HG03565 (cell line): Measurements from ENCODE around the gene SLC7A9.

Source experiments
- ATAC-seq: cut with Tn5 transposase; IDR thresholded peaks from one replicate; pipeline ENCODE4 v1.9.1; 2021; ENCODE audit warnings: mild to moderate bottlenecking, moderate library complexity; ENCODE audit not compliant: unreplicated experiment

SLC7A9 gene

GRCh38 chr19:32869369-32869965 is at the start of gene SLC7A9:
Gene SLC7A9 (minus strand): TSS chr19:32869767. CDS start chr19:32868534, 1,233 bp downstream.
- no peak for ATAC-seq

GRCh38 chr19:32919365-32919764 is 49.8 kb upstream of the SLC7A9 start:
- ATAC-seq = no peak

- no peak for ATAC-seq
Measured at GRCh38 chr19:32917616-32917996, 48.0 kb upstream of the SLC7A9 start.

- no peak for ATAC-seq
Measured at GRCh38 chr19:32916969-32917615, 47.5 kb upstream of the SLC7A9 start.

GRCh38 chr19:32914879-32915660 is 45.5 kb upstream of the SLC7A9 start:
- no peak for ATAC-seq

GRCh38 chr19:32911467-32911866 is 41.9 kb upstream of the SLC7A9 start:
- no peak for ATAC-seq

GRCh38 chr19:32910874-32911273 is 41.3 kb upstream of the SLC7A9 start:
- ATAC-seq = no peak

GRCh38 chr19:32910094-32910493 is 40.5 kb upstream of the SLC7A9 start:
- no peak for ATAC-seq

- no peak for ATAC-seq
Measured at GRCh38 chr19:32909257-32909656, 39.7 kb upstream of the SLC7A9 start.

- ATAC-seq = no peak
Measured at GRCh38 chr19:32908641-32909190, 39.1 kb upstream of the SLC7A9 start.

- no peak for ATAC-seq
Measured at GRCh38 chr19:32902448-32902847, 32.9 kb upstream of the SLC7A9 start.

GRCh38 chr19:32901504-32902161 is 32.1 kb upstream of the SLC7A9 start:
- ATAC-seq = no peak

- no peak for ATAC-seq
Measured at GRCh38 chr19:32896516-32897214, 27.1 kb upstream of the SLC7A9 start.

- peak; percentile 91 for ATAC-seq
Measured at GRCh38 chr19:32895384-32895783, 25.8 kb upstream of the SLC7A9 start.

- no peak for ATAC-seq
Measured at GRCh38 chr19:32891609-32892008, 22.0 kb upstream of the SLC7A9 start.

GRCh38 chr19:32890841-32891240 is 21.3 kb upstream of the SLC7A9 start:
- ATAC-seq = no peak

GRCh38 chr19:32890326-32890725 is 20.8 kb upstream of the SLC7A9 start:
- ATAC-seq = no peak

- ATAC-seq = no peak
Measured at GRCh38 chr19:32889137-32889934, 19.8 kb upstream of the SLC7A9 start.

- no peak for ATAC-seq
Measured at GRCh38 chr19:32887572-32888215, 18.1 kb upstream of the SLC7A9 start.
